Sigmoid colon (tissue), 3 donors: ENCODE data around the gene BIK.

Source experiments
- POLR2A ChIP-seq, 2 donors: fragments of 450-650 bp; IDR thresholded peaks; one replicate each; pipeline ENCODE4 v1.6.1; 2016; ENCODE audit warnings: antibody characterized with exemption in 2 of 2, mild to moderate bottlenecking in 2 of 2, moderate library complexity in 2 of 2
- TF ChIP-seq, protein P1 (sequence below), 4 experiments: fragments of 450-650 bp in 3 of 4; fragments of 200-600 bp in 1 of 4; IDR thresholded peaks; one replicate each; pipeline ENCODE4 v1.5.1; 2016 to 2019; ENCODE audit warnings: antibody characterized with exemption in 4 of 4, mild to moderate bottlenecking in 3 of 4, moderate library complexity in 2 of 4

- no peak for TF ChIP-seq POLR2A (IDR thresholded peaks at IDR 0.05)
- TF ChIP-seq, protein P1, sequence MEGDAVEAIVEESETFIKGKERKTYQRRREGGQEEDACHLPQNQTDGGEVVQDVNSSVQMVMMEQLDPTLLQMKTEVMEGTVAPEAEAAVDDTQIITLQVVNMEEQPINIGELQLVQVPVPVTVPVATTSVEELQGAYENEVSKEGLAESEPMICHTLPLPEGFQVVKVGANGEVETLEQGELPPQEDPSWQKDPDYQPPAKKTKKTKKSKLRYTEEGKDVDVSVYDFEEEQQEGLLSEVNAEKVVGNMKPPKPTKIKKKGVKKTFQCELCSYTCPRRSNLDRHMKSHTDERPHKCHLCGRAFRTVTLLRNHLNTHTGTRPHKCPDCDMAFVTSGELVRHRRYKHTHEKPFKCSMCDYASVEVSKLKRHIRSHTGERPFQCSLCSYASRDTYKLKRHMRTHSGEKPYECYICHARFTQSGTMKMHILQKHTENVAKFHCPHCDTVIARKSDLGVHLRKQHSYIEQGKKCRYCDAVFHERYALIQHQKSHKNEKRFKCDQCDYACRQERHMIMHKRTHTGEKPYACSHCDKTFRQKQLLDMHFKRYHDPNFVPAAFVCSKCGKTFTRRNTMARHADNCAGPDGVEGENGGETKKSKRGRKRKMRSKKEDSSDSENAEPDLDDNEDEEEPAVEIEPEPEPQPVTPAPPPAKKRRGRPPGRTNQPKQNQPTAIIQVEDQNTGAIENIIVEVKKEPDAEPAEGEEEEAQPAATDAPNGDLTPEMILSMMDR (IDR thresholded peaks at IDR 0.05) = no peak
These were observed 19.2 kb downstream of the BIK start for GRCh38 chr22:43129426-43130425.
